Central memory CD8-positive, alpha-beta T cell (primary cell): ENCODE results near the gene CDRT4.

Experiments used
- ATAC-seq: fragments of 150-1000 bp; cut with Tn5 transposase; replicated peaks from 2 replicates; pipeline ENCODE4 v1.10.0; 2022; ENCODE audit warnings: mild to moderate bottlenecking, moderate FRiP score, moderate number of reproducible peaks; ENCODE audit not compliant: poor library complexity, severe bottlenecking; ENCODE audit errors: extremely low read depth
- DNase-seq, 2 donors: peaks; one replicate each; pipeline ENCODE4 v3.0.0; 2021; ENCODE audit warnings: low spot score in 2 of 2
- H3K27ac Mint-ChIP-seq: one replicate; pipeline ENCODE4 v1.8.0; 2022; ENCODE audit warnings: low read depth, mild to moderate bottlenecking, moderate library complexity, mixed read lengths
- H3K27me3 Mint-ChIP-seq: one replicate; pipeline ENCODE4 v1.8.0; 2022; ENCODE audit warnings: mixed read lengths
- H3K36me3 Mint-ChIP-seq: one replicate; pipeline ENCODE4 v1.8.0; 2022; ENCODE audit warnings: mild to moderate bottlenecking, moderate library complexity, mixed read lengths; ENCODE audit not compliant: insufficient read depth
- H3K4me1 Mint-ChIP-seq: one replicate; pipeline ENCODE4 v1.8.0; 2022; ENCODE audit warnings: mixed read lengths
- H3K4me3 Mint-ChIP-seq: one replicate; pipeline ENCODE4 v1.8.0; 2022; ENCODE audit warnings: mild to moderate bottlenecking, moderate library complexity, mixed read lengths
- H3K9me3 Mint-ChIP-seq: one replicate; pipeline ENCODE4 v1.8.0; 2022; ENCODE audit warnings: mixed read lengths

The CDRT4 gene

DNA sequence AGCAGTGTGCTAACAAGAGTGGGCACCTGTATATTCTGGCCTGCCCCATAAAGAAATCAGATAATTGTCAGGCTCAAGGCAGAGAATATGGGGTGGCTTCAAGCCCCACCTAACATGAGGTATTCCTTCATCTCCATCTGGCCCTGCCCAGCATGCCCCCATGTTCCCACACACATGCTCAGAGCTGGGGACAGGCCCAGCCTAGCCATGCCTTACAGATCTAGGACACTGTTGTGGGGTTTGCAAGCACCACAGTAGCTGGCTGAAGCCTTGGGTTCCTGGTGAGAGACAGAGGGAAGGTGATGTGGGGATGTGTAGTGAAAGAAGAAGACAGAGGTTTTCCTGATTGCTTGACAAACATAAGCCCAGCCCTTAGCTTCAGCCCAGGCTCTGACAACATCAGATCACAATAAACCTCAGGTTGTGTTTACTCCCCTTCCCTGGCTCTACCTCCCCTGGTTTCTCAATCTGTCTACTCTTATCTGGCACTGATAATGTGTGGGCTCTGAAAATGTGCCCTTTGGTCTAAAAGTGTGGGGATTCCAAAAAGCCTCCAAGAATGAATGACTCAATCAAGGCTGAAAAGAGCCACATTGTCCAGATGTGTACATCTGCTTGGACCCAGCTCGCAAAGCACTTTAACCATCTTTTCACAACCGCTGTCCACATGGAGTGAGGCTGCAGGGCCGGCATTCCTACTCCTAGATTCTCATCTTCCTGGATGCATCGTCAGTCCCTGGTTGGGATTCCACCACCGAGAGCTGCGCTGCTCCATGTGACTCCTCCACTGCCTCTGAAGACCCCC, 34.4 kb downstream of the CDRT4 start:
- Mint-ChIP-seq H3K9me3 (no peaks in the 10 kb centered on the region), H3K4me3 (no peak overlapping the region), H3K36me3 (peaks cover 7% of the 10 kb centered on the region), H3K4me1 (peaks cover 7% of the 10 kb centered on the region), H3K27ac (no peak overlapping the region), H3K27me3 (no peaks in the 10 kb centered on the region)
- no peak for DNase-seq
- ATAC-seq = no peak

DNA sequence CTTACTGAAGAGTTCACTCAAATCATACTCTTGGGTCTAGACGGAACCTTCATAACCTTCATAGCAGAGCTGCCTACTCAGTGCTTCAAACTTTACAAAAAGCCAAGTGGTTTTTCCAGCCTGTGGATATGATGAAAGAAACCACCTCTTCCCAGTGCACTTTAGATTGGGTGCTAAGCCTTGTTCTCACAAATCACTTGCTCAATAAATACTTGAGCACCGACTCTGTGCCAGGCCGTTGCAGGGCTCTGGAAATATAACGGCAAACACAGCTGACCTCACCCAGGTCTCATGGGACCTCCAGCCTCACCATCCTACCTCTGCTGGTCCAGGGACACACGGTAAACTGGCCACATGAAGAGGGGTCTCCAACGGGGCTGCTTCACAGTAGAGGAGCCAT, 35.7 kb downstream of the CDRT4 start:
- no peak for DNase-seq
- no peaks in the 10 kb centered on the region for H3K27me3 Mint-ChIP-seq
- H3K27ac Mint-ChIP-seq = no peak overlapping the region
- H3K36me3 Mint-ChIP-seq = peaks cover 7% of the 10 kb centered on the region
- H3K9me3 Mint-ChIP-seq = no peaks in the 10 kb centered on the region
- H3K4me3 Mint-ChIP-seq = no peak overlapping the region
- peaks cover under 1% of the 10 kb centered on the region for H3K4me1 Mint-ChIP-seq
- no peak for ATAC-seq

DNA sequence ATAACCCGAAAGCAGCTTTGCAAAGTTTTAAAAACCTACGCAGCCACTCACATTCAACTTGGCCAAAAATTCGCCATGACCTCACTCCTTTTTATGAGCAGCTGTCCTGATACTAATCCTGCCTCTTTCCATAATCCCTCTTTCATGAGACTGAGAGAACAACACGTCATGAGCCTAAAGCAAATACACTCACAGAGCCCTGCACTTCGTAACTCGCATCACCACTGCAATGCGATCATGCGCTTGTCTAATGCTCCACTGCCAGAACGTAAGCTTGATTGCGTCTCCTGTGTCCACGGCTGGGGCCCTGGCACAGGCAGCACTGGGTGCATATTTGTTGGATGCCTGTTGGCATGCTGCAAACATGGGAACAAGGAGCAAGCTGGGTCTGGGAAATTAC, 36.2 kb downstream of the CDRT4 start:
- H3K27ac Mint-ChIP-seq = no peak overlapping the region
- DNase-seq = no peak
- no peak overlapping the region for H3K4me3 Mint-ChIP-seq
- H3K4me1 Mint-ChIP-seq = no peaks in the 10 kb centered on the region
- peaks cover 5% of the 10 kb centered on the region for H3K36me3 Mint-ChIP-seq
- no peaks in the 10 kb centered on the region for H3K9me3 Mint-ChIP-seq
- no peaks in the 10 kb centered on the region for H3K27me3 Mint-ChIP-seq
- ATAC-seq = no peak

DNA sequence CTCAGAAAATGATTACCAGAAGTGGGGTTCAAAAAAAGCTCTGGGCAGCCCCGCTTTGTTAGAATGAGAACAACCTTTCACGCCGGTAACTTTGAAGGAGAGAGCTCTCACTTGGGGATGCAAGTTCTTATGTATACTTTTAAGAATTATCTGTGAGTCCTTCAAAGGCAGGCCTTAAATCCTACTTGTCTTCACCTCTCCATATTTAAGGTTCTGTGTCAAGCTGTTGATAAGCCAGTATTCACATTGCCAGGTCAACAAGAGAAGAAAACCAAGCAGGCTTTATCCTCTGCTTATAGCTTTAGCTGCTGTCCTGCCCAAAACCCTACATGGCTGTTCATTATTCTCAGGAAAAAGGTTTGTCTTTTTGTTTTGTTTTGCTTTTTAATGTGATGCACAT, 42.9 kb downstream of the CDRT4 start:
- Mint-ChIP-seq H3K4me1 (no peaks in the 10 kb centered on the region), H3K9me3 (no peaks in the 10 kb centered on the region), H3K36me3 (peaks cover 1% of the 10 kb centered on the region), H3K27me3 (peaks cover 8% of the 10 kb centered on the region), H3K27ac (no peak overlapping the region), H3K4me3 (no peak overlapping the region)
- ATAC-seq (no peak), DNase-seq (no peak)

DNA sequence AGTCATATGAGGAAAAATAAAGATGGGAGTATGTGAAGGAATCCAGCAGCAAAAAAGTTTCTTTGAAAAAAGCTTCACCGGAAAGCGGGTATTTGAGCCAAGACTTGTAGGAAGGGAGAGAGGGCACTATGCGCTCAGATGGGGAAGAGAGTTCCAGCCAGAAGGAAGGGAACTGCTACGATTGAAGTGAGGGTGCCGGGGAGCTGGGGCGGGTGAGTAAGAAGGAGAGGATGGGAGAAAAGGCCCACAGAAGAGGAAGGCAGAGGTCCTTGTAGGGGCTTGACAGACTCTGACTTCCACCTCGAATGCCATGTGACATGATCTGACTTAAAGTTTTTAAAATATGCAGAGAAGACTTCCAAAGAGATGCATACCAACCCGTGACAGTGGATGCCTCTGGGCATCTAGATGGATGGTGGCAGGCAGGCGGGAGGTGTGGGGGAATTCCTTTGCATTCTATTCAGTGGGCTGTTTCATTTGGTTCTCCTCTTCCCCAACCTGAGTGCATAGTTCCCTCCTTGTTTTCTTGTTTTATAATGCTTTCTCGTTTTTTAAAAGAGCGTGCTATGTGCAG, 44.9 kb downstream of the CDRT4 start:
- H3K4me1 Mint-ChIP-seq = peaks cover 5% of the 10 kb centered on the region
- H3K36me3 Mint-ChIP-seq = peaks cover 1% of the 10 kb centered on the region
- H3K27ac Mint-ChIP-seq = no peak overlapping the region

DNA sequence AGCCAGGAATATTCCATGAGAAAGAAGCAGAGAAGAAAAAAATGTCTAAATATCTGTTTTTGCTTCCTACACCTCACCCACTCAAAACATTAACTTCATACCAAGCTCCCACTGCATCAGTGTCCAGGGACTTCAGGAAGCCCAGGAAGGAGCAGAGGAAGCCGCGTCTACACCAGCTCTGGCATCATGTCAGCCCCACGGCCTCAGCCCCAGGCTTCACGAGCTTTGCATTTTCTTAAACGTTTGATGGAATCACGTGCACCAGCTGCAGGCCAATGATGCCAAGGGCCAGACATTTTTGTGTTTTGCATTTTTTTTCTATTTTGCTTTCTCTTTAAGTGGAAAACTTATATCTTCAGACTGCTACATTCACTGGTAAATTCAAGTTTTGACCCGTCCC, 48.6 kb downstream of the CDRT4 start:
- DNase-seq (no peak), ATAC-seq (no peak)
- no peaks in the 10 kb centered on the region for H3K36me3 Mint-ChIP-seq
- peaks cover 8% of the 10 kb centered on the region for H3K27me3 Mint-ChIP-seq
- H3K4me3 Mint-ChIP-seq = no peak overlapping the region
- H3K4me1 Mint-ChIP-seq = peaks cover 5% of the 10 kb centered on the region
- H3K27ac Mint-ChIP-seq = no peak overlapping the region
- no peaks in the 10 kb centered on the region for H3K9me3 Mint-ChIP-seq

More for the DNA sequence above, 44.9 kb downstream of the CDRT4 start:
- H3K27me3 Mint-ChIP-seq = peaks cover 8% of the 10 kb centered on the region
- no peak overlapping the region for H3K4me3 Mint-ChIP-seq
- no peak for DNase-seq
- no peaks in the 10 kb centered on the region for H3K9me3 Mint-ChIP-seq
- no peak for ATAC-seq

DNA sequence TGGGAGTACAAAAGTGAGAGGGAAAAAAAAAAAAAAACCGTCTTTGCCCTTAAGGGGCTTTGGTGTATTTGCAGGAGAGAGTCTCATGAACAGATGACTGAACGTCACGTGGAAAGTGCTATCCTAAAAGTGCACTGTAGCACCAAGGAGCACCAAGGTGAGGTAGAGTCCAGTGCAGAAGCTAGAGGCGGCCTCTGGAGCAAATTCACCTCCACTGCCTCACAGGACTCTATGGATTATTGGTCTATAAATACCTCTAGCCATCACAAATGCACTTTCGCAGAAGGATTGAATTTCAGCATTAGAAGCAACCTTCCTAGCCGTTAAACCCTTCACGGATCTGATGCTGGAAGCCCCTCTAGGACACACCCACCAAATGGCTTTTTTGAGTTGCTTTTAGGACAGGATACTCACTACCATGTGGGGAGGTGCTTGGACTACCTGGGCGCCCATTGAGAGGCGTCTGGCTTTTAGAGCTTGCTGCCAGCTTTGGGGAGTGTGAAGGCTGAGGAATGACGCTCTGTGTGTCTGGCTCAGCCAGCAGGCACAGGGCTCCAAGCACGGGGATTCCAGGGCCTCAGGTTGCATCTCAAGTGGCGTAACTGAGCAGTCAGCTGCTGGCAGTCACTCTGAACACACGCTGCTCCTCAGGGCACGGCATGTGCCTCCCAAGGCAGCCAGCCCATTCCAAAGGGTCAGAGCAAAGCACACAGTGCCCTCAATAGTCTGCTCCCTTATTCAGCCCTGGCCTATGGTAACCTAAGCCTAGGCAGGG, 52.7 kb downstream of the CDRT4 start:
- H3K4me3 Mint-ChIP-seq = no peak overlapping the region
- DNase-seq (no peak), ATAC-seq (no peak)
- H3K36me3 Mint-ChIP-seq = no peaks in the 10 kb centered on the region
- no peaks in the 10 kb centered on the region for H3K9me3 Mint-ChIP-seq
- no peak overlapping the region for H3K27ac Mint-ChIP-seq
- H3K4me1 Mint-ChIP-seq = peaks cover 5% of the 10 kb centered on the region
- no peaks in the 10 kb centered on the region for H3K27me3 Mint-ChIP-seq

DNA sequence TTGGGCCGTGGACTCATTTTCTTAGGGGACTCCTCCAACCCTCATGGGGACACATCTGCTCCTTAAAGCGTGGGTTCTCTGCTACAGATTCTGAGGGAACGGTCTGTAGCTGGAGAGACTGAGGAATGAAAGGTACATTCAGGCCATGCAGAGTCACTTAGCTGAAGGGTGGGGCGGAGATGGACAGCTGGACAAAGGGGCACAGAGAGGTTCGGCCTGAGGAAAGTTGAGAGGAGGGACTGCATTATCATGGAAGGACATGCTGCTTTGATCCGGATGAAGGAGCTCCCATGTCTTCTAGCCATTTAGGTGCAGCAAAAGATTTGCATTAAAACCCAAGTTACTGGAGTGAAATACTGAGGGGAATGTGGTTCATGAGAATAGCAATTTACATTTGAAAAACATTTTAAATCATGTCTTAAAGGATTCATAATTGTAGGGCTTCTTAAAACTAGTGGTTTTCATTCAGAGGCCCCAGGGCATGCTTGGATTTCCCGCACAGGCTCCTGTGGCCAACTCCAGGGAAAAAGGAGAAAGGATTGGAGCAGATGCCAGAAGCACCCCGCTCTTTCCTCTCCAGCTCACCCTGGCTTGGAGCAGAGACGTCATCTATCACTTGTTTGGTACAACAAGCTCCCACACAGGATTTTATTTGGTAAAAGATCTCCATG, 54.2 kb downstream of the CDRT4 start:
- Mint-ChIP-seq H3K36me3 (no peaks in the 10 kb centered on the region), H3K9me3 (no peaks in the 10 kb centered on the region), H3K4me1 (peaks cover 5% of the 10 kb centered on the region), H3K4me3 (no peak overlapping the region), H3K27me3 (no peaks in the 10 kb centered on the region), H3K27ac (no peak overlapping the region)
- DNase-seq (no peak), ATAC-seq (no peak)

DNA sequence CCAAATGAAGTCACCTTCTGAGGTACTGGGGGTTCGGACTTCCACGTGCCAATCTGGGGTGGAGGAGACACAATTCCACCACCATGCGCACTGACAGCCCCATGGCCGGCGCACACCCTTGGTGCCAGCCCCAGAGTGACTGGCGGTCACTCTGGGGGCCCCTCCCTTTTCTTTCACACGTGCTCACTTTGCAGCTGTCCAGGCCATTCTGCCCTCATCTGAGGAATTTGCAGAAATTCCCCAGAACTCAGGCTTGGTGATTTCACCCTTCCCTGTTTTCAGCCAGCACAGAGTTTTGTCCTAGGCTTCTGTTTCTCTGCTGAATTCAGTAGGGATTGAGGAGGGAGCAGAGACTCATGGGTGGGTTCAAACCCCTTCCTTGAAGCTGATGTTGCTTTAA, 54.8 kb downstream of the CDRT4 start:
- Mint-ChIP-seq H3K27ac (no peak overlapping the region), H3K4me3 (no peak overlapping the region), H3K4me1 (peaks cover under 1% of the 10 kb centered on the region), H3K36me3 (no peaks in the 10 kb centered on the region), H3K9me3 (no peaks in the 10 kb centered on the region), H3K27me3 (no peaks in the 10 kb centered on the region)
- ATAC-seq (no peak), DNase-seq (no peak)

DNA sequence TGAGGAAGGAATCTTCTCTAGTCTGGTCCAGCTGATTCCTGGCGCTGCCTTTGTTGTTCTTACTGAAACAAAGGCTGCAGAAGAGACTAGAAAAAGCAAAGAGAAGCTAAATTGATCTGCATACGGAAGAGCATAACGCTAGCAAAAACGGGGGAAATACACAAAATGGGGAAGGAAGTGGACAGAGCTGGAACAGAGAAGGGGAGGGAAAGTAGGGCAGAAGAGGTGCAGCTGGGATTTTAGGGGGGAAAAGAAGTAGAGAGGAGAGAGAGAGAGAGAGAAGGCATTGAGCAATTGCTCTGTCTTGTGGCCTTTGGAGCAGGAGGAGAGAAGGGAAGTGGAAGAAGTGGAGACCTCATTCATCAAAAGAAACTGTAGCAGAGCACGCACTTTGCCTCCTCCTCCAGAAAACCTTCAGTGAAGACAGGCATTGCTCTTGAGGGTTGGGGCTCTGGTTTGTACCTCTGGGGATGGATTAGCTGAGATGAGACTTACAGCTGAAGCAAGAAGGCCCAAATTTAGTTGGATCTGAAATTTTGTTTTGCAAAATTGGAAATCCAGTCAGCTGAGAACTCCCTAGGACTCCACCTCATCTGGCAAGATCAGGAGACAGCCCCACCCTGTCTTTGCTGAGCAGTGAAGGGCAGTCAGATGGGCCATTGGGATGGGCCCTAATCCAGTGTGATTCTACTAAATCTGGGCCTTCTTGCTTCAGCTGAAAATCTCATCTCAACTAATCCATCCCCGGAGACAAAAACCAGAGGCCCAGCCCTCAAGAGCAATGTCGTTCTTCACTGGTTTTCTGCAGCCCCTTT, 55.8 kb downstream of the CDRT4 start:
- no peak overlapping the region for H3K27ac Mint-ChIP-seq
- no peaks in the 10 kb centered on the region for H3K27me3 Mint-ChIP-seq
- H3K36me3 Mint-ChIP-seq = no peaks in the 10 kb centered on the region
- no peak for DNase-seq
- H3K4me1 Mint-ChIP-seq = no peaks in the 10 kb centered on the region
- no peaks in the 10 kb centered on the region for H3K9me3 Mint-ChIP-seq
- no peak for ATAC-seq
- H3K4me3 Mint-ChIP-seq = no peak overlapping the region

DNA sequence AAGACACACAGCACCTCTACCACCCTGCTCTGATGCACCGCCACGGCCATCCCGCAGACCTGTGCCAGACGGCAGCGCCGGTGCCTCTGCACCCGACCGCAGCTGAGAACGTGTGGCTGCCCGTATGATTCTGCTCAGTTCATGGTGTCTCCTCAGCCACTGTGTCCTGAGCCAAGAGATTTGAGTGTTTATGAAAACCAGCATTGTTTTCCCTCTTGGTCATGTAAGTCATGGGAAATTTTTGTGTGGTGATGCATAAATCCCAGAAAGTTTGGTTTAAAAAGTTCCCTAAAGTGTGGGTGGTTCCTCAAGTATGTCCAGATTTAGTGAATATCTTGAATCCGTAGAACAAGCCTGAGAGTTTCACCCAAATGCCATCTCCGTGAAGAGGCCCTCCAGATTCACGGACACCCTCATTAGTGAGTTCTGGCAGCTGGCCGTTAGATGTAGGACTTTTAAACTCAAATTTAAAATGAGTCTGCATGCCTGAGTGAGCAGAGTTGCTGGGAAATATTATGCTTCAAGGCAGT, 57.6 kb downstream of the CDRT4 start:
- peaks cover 5% of the 10 kb centered on the region for H3K27me3 Mint-ChIP-seq
- no peaks in the 10 kb centered on the region for H3K4me1 Mint-ChIP-seq
- H3K9me3 Mint-ChIP-seq = no peaks in the 10 kb centered on the region
- DNase-seq (no peak), ATAC-seq (no peak)
- H3K4me3 Mint-ChIP-seq = no peak overlapping the region
- H3K36me3 Mint-ChIP-seq = no peaks in the 10 kb centered on the region
- H3K27ac Mint-ChIP-seq = no peak overlapping the region

DNA sequence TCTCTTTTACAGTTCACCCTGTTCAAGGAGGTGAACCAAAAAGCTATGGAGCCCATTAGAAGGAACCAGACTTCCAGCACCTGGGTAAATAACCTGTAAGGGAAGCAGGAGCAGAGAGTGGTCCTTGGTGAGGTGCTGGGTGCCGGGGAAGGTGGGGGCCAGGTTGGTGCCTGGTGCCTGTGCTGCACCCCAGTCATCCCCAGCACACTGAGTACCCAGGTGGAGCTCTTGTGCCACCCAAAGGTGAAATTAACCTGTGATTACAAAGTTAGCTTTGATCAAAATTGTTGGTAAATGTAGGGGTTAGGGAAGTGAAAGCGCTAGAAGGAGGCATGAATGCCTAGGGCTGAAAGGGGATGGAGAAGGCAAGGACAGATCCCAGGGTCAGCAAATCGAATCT, 58.6 kb downstream of the CDRT4 start:
- DNase-seq = no peak
- no peaks in the 10 kb centered on the region for H3K36me3 Mint-ChIP-seq
- H3K4me1 Mint-ChIP-seq = no peaks in the 10 kb centered on the region
- no peak for ATAC-seq
- no peak overlapping the region for H3K4me3 Mint-ChIP-seq
- H3K9me3 Mint-ChIP-seq = no peaks in the 10 kb centered on the region
- peaks cover 15% of the 10 kb centered on the region for H3K27me3 Mint-ChIP-seq
- no peak overlapping the region for H3K27ac Mint-ChIP-seq
